HG02973 (cell line): ENCODE measurements around the gene ACADL.
"Not testable (repeated sequence)": the region's sequence is repeated elsewhere in the genome, so short reads cannot be mapped to it uniquely, and the experiment has no call there.

Source experiments
- ATAC-seq: cut with Tn5 transposase; IDR thresholded peaks from one replicate; pipeline ENCODE4 v1.9.1; 2021; ENCODE audit warnings: moderate library complexity; ENCODE audit not compliant: unreplicated experiment

Gene ACADL

GRCh38 chr2:210203147-210203546 lies 22.1 kb downstream of the ACADL start:
- no peak for ATAC-seq

- ATAC-seq: no peak
These were observed 25.4 kb downstream of the ACADL start for GRCh38 chr2:210199854-210200253.

- peak; percentile 47 for ATAC-seq
These were observed 26.0 kb downstream of the ACADL start for GRCh38 chr2:210199186-210199765.

- ATAC-seq: no peak
These were observed 26.9 kb downstream of the ACADL start for GRCh38 chr2:210198326-210198725.

GRCh38 chr2:210197720-210198119 lies 27.5 kb downstream of the ACADL start:
- ATAC-seq: no peak

GRCh38 chr2:210195101-210195852 lies 30.0 kb downstream of the ACADL start:
- ATAC-seq: peak; percentile 49

GRCh38 chr2:210190345-210190744 lies 34.9 kb downstream of the ACADL start:
- ATAC-seq: no peak

- ATAC-seq: no peak
These were observed 35.7 kb downstream of the ACADL start for GRCh38 chr2:210189452-210190138.

GRCh38 chr2:210188755-210189154 lies 36.5 kb downstream of the ACADL start:
- no peak for ATAC-seq

GRCh38 chr2:210188190-210188589 lies 37.1 kb downstream of the ACADL start:
- ATAC-seq: no peak

GRCh38 chr2:210183936-210184335 lies 41.3 kb downstream of the ACADL start:
- not testable (repeated sequence) for ATAC-seq

GRCh38 chr2:210181606-210182088 lies 43.6 kb downstream of the ACADL start:
- ATAC-seq: not testable (repeated sequence)

- not testable (repeated sequence) for ATAC-seq
These were observed 44.1 kb downstream of the ACADL start for GRCh38 chr2:210181033-210181605.

- ATAC-seq: no peak
These were observed 44.8 kb downstream of the ACADL start for GRCh38 chr2:210180477-210180876.

- ATAC-seq: no peak
These were observed 45.8 kb downstream of the ACADL start for GRCh38 chr2:210179351-210179990.

- no peak for ATAC-seq
These were observed 47.5 kb downstream of the ACADL start for GRCh38 chr2:210177769-210178168.

- not testable (repeated sequence) for ATAC-seq
These were observed 48.1 kb downstream of the ACADL start for GRCh38 chr2:210177115-210177514.

GRCh38 chr2:210174086-210174485 lies 51.2 kb downstream of the ACADL start:
- ATAC-seq: no peak

GRCh38 chr2:210172219-210172575 lies 53.0 kb downstream of the ACADL start:
- no peak for ATAC-seq

- ATAC-seq: peak; percentile 67
These were observed 53.7 kb downstream of the ACADL start, which contains the start of gene KANSL1L for GRCh38 chr2:210171309-210172218. TSS of gene KANSL1L (minus strand) at chr2:210171409. CDS start at chr2:210154582, 16,827 bp downstream.
